GM12872 (cell line): ENCODE measurements around the gene CD93.

Experiments used
- TF ChIP-seq, protein P1 (sequence below): IDR thresholded peaks from 3 replicates; pipeline ENCODE4 v1.5.1; 2011; ENCODE audit warnings: low read depth, mild to moderate bottlenecking, low read length, moderate library complexity; ENCODE audit not compliant: insufficient read depth

CD93 gene

DNA sequence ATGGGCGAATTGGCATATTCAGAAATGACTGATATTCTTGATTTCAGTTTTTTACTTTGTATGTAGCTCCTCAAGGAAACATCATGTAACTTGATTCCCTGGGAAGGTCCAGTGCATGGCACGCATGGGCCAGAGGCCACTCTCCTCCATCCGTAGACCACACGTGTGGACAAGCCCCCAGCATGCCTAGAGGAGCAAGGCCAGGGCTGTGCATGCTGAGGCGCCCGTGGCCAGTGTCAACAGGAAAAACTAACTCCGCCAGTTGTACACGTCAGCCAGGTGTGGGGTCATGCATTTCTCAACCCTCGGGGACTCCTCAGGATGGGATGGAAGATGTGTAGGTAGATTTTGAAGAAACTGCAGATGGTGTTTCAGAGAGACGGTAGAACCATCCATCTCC is 37.8 kb upstream of the CD93 start:
- TF ChIP-seq, protein P1, sequence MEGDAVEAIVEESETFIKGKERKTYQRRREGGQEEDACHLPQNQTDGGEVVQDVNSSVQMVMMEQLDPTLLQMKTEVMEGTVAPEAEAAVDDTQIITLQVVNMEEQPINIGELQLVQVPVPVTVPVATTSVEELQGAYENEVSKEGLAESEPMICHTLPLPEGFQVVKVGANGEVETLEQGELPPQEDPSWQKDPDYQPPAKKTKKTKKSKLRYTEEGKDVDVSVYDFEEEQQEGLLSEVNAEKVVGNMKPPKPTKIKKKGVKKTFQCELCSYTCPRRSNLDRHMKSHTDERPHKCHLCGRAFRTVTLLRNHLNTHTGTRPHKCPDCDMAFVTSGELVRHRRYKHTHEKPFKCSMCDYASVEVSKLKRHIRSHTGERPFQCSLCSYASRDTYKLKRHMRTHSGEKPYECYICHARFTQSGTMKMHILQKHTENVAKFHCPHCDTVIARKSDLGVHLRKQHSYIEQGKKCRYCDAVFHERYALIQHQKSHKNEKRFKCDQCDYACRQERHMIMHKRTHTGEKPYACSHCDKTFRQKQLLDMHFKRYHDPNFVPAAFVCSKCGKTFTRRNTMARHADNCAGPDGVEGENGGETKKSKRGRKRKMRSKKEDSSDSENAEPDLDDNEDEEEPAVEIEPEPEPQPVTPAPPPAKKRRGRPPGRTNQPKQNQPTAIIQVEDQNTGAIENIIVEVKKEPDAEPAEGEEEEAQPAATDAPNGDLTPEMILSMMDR, result no peak

DNA sequence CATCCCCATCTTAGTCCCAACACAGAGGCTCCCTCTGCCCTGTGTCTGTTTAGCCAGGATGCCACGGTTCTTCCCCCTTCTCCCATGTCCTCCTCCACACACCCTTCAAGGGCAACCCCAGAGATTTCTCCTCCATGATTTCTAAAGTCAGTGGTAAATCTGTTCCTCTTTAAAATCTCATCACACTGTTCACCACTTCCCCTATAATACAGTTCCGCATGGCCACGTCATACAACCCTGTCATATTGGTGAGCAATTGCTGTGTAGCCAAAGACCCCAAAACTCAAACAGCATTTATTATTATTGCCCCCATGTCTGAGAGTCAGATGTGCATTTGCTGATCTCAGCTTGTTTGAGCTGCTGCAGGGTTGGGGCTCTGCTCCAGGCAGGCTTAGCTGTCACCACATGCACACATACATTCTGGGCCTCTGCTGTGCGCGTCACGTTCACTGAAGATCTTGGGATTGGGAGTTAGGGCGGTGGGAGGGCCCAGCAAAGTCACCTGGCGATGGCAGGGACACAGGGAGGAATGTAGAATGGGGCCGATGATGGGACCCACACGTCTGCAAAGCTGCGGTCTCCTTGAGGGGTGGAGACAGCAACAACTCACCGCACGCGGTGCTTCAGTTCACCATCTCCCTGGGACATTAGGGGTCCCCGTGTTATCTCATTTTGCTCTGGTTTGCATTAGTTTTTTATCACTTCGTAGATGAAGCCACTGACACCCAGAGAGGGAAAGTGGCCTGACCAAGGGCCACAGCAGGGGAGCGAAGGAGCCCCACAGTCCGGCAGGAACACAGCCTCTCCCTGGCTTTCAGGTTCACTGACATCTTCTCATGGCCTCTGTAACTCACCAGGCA is 36.9 kb upstream of the CD93 start:
- TF ChIP-seq, protein P1, result no peak

DNA sequence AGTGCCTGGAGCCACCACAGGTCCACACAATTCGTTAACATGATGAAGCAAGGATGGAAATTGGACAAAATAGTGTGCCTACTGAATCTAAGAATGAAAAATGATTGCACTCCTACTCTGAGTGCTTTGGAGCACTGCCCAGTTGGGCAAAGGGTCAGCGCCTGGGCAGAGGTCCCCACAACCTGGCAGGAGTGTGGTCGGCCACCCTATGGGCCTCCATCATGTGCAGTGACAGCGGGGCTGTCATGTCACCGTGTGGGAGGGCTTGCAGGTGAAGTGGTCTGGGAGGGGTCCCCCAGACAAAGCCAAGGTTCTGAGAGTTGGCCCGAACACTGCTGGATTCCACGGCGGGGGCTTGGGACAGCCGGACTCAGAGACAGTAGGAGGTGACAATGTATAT is 36.2 kb upstream of the CD93 start:
- TF ChIP-seq, protein P1, result no peak

DNA sequence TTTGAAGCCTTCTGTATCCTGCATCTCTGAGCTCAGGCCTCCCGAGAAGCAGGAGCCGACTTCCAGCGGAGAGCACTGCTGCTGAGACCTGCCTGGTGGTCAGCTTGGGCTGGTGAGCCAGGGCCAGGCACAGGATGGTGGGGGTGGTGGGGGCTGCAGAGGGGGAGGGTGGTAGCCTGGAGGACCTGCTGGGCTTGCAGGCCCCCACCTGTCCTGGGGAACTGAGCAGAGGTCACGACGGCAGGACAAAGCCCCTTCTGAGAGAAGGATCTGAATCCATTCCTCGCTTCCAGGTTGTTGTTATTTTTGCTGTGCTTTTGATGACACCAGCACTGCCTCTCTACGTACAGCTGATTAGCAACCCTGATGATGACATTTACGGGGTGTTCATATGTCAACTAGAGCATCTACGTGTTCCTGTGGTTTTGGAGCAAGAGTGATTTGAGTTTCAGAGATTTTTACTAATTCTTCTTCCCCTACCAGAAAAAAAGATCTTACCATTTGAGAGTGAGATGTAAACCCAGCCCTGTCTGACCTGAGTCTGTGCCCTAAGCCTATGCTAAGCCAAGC is 35.7 kb upstream of the CD93 start:
- TF ChIP-seq, protein P1, result no peak

DNA sequence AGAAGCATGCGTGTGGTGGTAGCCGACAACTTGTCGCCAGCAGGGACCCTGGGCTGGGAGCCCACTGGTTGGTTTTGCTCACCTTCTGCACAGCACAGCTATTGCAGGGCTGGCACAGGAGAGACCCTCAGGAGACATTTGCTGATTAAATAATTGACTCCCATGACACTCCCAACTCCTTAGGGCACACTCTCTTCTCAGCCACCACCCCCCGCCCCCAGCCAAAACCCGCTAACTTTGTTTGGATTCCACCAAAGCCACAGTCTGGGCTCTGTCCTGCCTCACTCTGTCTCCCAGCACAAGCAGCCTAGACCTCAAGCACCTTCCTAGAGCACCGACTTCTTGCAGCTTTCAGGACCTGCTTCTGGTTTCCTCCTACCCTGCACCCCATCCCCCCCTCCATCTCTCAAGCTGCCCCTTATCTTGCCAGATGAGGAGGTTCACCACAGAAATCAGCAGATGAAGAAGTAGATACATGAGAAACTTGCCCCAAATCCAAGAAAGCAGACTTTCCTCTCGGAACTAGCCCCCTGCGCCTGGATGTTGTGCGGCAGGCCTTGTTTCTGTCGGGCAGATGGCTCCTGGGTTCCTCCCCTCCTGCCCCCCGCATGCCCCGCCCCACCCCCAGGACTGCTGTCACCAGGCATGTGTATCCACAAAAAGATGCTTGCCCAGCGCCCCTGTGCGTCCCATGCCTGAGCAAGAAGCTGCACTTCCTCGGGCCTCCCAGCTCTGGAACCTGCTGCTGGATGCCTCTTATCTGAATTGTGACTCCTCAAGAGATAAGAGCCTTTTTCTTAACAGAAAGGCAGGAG is 35.0 kb upstream of the CD93 start:
- TF ChIP-seq, protein P1, result no peak

DNA sequence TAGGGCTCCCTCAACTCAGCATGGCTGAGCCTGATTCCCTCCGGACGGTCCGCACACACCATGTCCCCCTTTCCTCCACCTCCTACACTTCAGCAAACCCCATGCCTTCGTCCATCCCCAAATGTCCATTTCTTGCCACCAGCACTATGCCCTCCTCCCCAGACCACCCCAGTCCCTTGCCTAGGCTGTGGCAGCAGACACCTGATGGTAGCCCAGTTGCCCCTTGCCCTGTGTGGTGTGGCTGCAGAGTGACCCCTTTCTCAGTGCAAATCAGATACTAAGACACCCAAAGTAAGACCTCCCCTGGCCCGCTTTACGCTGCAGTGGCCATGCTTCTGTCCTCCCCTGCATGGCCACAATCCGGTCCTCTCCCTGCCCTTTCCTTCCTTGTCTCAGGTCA is 34.1 kb upstream of the CD93 start:
- TF ChIP-seq, protein P1, result no peak
